ENCODE measurements around the gene QSER1. TPM values are rescaled to one million over a fixed set of nuclear protein-coding genes. Genes with fewer than 3 reads are reported as not detected.

The QSER1 gene
- total RNA-seq, 1 donor from 2014 or later = 48.4 TPM

GRCh38 chr11:32905028-32905667, 12.5 kb downstream of the QSER1 start:
- no peak overlapping the region for H3K4me3 Mint-ChIP-seq (ENCODE audit: low read depth)
- H3K36me3 Mint-ChIP-seq (ENCODE audit: insufficient read depth) = peaks cover 7% of the 10 kb centered on the region
- no peaks in the 10 kb centered on the region for H3K9me3 Mint-ChIP-seq (ENCODE audit: low read depth)
- H3K4me1 Mint-ChIP-seq (ENCODE audit: low read depth) = peaks cover 6% of the 10 kb centered on the region
- no peak for TF ChIP-seq CTCF (IDR thresholded peaks at IDR 0.05; ENCODE audit: unreplicated experiment)
- no peak for DNase-seq (ENCODE audit: low spot score, unreplicated experiment)
- no peak overlapping the region for H3K27ac Mint-ChIP-seq
- H3K27me3 Mint-ChIP-seq = no peaks in the 10 kb centered on the region

GRCh38 chr11:32908619-32909018, 16.0 kb downstream of the QSER1 start:
- no peak for TF ChIP-seq CTCF (IDR thresholded peaks at IDR 0.05; ENCODE audit: unreplicated experiment)
- H3K27me3 Mint-ChIP-seq = no peaks in the 10 kb centered on the region
- no peak overlapping the region for H3K27ac Mint-ChIP-seq
- no peak for DNase-seq (ENCODE audit: low spot score, unreplicated experiment)
- H3K4me1 Mint-ChIP-seq (ENCODE audit: low read depth) = peaks cover 8% of the 10 kb centered on the region
- H3K4me3 Mint-ChIP-seq (ENCODE audit: low read depth) = no peak overlapping the region
- H3K9me3 Mint-ChIP-seq (ENCODE audit: low read depth) = no peaks in the 10 kb centered on the region
- peaks cover 7% of the 10 kb centered on the region for H3K36me3 Mint-ChIP-seq (ENCODE audit: insufficient read depth)

GRCh38 chr11:32911413-32911812, 18.8 kb downstream of the QSER1 start:
- DNase-seq (ENCODE audit: low spot score, unreplicated experiment) = no peak
- TF ChIP-seq CTCF (IDR thresholded peaks at IDR 0.05; ENCODE audit: unreplicated experiment) = no peak
- H3K4me3 Mint-ChIP-seq (ENCODE audit: low read depth) = no peak overlapping the region
- peaks cover 7% of the 10 kb centered on the region for H3K36me3 Mint-ChIP-seq (ENCODE audit: insufficient read depth)
- H3K4me1 Mint-ChIP-seq (ENCODE audit: low read depth) = peaks cover 6% of the 10 kb centered on the region
- H3K27ac Mint-ChIP-seq = no peak overlapping the region
- no peaks in the 10 kb centered on the region for H3K9me3 Mint-ChIP-seq (ENCODE audit: low read depth)
- no peaks in the 10 kb centered on the region for H3K27me3 Mint-ChIP-seq

DNA sequence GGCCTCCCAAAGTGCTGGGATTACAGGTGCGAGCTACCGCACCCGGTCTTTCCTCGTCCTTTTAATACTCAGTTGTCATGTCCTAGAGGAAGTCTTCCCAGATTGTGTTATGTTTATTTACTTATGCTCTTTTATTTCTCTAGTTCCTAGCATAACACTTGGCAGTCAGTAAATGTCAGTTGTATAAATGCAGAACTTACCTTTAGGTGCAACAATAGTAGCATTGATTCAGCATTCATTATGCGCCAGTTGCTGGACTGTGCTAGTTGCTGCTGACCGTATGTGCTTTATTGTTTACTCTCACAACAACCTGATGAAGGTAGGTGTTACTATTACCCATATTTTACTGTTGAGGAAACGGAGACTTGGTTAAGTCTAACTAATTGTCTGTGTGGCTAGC, 20.8 kb downstream of the QSER1 start:
- peaks cover 3% of the 10 kb centered on the region for H3K9me3 Mint-ChIP-seq (ENCODE audit: low read depth)
- H3K27me3 Mint-ChIP-seq = no peaks in the 10 kb centered on the region
- no peak overlapping the region for H3K4me3 Mint-ChIP-seq (ENCODE audit: low read depth)

DNA sequence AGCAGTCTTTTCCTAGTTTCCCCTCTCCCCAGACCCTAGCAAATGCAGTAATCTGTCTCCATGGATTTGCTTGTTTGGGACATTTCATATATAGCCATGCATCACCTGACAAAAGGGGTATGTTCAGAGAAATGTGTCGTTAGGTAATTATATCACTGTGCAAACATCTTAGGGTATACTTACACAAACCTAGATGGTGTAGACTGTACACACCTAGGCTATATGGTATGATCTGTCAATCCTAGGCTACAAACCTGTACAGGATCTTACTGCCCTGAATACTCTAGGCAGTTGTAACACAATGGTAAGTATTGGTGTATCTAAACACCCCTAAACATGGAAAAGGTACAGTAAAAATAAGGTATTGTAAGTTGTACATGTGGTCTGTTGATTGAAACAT, 23.8 kb downstream of the QSER1 start:
- peaks cover 3% of the 10 kb centered on the region for H3K9me3 Mint-ChIP-seq (ENCODE audit: low read depth)
- H3K27me3 Mint-ChIP-seq = no peaks in the 10 kb centered on the region
- H3K27ac Mint-ChIP-seq = no peak overlapping the region
- TF ChIP-seq CTCF (IDR thresholded peaks at IDR 0.05; ENCODE audit: unreplicated experiment) = no peak
- no peak for DNase-seq (ENCODE audit: low spot score, unreplicated experiment)
- H3K36me3 Mint-ChIP-seq (ENCODE audit: insufficient read depth) = peaks cover 5% of the 10 kb centered on the region
- H3K4me3 Mint-ChIP-seq (ENCODE audit: low read depth) = no peak overlapping the region
- peaks cover 22% of the 10 kb centered on the region for H3K4me1 Mint-ChIP-seq (ENCODE audit: low read depth)

More for the DNA sequence above, 20.8 kb downstream of the QSER1 start:
- no peak for TF ChIP-seq CTCF (IDR thresholded peaks at IDR 0.05; ENCODE audit: unreplicated experiment)
- no peak for DNase-seq (ENCODE audit: low spot score, unreplicated experiment)
- H3K36me3 Mint-ChIP-seq (ENCODE audit: insufficient read depth) = peaks cover 8% of the 10 kb centered on the region
- H3K27ac Mint-ChIP-seq = no peak overlapping the region
- peaks cover 10% of the 10 kb centered on the region for H3K4me1 Mint-ChIP-seq (ENCODE audit: low read depth)

Measured in progenitor cell of endocrine pancreas (in vitro differentiated cells).